HG03025 (cell line): ENCODE data around the gene TIMM23.
A peak's percentile ranks its signal among the peaks of the same experiment; 100 is the strongest.

Experiments
- ATAC-seq: cut with Tn5 transposase; IDR thresholded peaks from one replicate; pipeline ENCODE4 v1.9.1; 2021; ENCODE audit warnings: mild to moderate bottlenecking, moderate library complexity; ENCODE audit not compliant: unreplicated experiment, low FRiP score

TIMM23 gene

DNA sequence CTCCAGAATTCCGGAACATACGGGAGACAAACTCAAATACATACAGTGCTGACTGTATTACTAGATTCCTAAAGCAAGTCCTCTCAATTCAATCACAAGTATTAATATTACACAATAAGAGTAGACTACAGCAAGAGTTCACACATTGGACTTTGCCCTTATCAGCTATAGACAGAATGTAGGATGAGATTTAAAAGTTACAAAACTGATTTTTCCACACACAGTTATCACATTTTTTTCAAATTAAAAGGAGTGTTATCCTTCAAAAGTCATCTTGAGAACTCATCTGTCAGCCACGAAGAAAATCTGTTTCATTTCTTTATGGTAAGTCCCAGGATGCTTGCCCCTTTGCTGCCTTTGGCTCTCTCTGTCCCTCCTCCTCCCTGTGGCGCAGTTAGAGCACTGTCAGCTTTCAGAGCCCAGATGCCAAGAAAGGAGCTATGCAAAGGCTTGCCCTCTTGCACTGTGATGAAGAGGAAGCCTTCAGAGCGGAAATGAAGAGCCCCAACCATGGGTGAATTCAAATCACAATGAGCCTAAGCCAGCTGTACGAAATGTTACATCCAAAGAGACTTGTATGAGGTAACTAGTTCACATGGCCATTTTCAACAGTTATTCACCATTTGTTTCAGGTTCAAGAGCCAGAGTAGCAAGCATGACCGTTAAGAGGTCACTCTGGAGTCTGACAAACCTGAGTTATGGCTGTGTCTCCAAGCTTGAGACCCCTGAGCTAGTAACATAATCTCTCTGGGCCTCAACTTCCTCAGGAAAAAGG is 47.5 kb downstream of the TIMM23 start:
- no peak for ATAC-seq

DNA sequence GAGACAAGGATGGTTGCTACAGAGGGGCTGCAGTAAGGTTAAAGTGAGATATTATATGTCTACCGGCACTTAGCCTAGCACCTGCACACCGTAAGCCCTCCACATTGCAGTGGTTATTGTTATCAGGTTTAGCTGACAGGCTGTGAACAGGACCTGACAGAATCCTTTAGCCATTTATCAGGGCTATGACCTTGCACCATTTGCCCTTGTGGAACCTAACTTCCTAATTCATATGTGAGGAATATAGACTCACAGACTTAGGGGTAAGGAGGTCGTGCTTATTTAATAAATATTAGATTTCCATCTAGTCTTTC is 48.0 kb downstream of the TIMM23 start:
- no peak for ATAC-seq

DNA sequence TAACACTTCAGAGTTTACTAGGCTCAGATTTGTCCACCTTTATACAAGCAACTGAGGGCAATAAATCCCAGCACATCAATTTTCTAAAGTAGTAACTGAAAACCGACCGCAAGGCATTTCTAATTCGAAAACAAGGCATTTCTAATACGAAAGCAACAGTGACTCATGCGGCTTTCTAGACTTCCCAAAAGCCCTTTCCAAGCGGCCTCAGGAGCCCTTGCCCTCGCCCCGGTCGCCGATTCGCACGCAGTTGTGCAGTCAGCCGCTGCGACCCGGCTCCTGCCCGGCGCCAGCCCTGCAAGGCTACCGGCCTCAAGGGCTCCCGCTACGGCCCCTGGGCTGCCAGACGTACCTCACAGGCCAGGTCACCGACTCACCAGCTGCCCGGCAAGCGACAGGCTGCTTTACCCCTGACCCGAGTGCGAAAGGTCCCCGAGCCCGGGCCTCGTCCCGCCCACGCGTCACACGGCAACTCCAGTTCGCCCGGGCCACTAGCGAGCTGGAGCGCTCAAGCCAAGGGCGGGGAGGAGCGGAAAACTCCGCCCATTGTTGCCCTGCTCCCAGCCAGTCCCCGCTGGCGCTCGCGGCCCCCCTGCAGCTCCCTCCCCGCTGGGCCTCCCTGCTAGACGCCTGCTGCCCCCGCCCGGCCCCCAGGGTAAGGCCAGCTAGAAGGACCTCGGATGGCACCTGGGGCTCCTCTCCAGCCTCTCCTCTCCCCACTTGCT is 50.9 kb downstream of the TIMM23 start:
- ATAC-seq = peak; percentile 95

DNA sequence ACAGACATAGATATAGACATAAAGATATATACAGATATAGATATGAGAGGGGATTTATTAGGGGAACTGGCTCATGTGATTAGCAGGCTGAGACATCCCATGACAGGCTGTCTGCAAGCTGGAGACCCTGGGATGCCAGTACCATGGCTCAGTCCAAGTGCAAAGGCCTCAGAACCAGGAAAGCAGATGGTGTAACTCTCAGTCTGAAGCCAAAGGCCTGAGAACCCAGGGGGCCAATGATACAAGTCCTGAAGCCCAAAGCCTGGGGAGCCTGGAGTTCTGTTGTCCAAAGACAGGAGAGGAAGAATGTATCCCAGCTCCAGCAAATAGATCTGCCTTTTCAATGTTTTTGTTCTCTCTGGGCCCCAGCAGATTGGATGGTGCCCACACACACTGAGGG is 52.7 kb downstream of the TIMM23 start:
- ATAC-seq = no peak

DNA sequence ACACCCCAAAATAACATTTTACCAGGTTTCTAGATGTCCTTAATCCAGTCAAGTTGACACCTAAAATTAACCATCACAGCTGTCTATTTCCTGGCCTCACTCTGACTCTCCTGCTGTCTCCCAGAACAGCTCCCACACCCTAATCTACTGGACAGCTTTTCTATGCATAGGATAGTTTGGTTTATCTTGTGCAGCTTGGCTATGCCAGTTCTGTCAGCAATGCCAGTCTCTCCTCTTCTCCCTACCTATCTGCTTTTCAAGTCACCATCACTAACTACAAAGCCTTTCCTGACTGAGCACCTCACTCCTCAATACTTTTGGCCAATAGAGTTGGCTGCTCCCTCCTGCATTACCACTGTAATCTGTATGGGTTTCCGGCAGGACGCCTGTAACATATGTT is 53.1 kb downstream of the TIMM23 start:
- ATAC-seq = no peak

DNA sequence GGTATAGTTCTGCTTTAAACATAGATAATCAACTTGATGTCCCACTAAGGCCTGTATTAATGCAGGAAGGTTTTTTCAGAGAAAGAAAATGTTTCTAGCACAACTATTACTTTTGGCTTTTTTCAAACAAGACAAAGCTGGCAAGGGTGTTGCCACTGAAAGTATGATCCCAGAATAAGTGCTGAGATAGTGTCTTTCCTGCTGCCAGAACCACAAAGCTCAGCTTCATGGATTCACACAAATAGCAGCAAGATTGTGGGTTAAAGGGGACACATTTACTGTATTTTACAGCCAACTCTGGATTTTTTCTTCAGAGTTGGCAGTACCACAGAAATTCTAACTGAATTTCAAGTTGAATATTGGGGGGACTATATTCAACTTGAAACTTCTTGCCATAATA is 53.8 kb downstream of the TIMM23 start:
- no peak for ATAC-seq

DNA sequence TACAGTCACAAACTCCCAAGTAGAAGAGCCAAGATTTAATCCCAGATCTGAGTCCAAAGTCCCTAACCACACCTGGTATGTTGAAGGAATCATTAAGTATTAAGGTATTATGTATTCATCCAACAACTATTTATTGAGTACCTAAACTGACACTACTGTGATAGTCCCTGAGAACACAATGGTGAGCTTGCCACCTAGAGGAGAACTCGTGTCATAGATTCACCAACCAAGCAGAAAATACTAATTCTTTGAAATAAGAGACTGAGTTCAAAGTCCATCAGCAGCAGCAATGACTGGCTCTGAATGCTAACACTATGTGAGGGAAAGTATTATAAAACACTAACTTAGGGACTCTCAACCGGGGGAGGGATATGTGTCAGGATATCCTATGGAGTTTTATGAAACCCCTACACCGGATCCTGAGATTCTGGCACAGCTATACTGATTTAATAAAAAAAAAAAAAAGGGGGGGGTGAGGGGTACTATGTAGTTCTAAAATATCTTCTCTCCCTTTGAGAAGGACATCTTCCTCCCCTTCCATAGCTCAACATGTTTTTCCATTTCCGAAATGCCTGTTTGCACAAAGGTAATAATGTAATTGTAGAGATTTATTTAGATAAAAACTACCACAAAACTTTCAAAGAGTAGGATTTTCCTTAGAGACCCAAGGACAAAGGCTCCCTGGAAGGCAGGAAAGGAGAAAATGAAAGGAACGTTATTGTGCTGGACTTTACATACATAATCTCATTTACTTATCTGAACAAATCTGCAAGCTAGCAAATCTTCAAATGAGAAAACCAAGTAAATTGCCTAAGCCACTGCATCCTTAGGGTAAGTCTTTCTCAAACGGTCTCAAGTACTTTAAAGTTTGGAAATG is 56.5 kb downstream of the TIMM23 start:
- no peak for ATAC-seq

DNA sequence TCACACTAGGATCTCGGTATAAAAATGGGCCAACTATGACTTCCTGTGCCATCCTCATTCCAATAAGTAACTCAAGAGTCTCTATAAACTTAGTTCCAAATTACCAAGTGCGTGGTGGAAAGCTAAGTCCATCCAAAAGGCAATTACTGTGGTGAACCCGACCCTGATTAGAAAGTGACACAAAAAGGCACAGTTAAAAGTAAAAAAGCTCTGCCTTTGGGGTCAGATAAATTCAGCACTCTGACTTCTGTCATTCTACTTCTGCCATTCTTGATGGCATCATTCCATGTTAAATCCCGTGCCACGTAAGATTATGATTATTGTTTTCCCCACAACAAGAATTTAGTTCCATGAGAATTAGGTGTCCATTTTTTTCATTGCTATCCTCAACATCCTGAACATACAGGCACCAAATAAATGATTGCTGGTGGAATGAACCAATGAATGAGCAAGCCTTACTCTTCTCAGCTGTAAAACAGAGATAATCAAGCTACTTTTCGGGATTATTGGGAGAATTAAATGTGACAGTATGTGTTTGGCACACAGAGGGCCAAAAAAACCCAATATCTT is 57.3 kb downstream of the TIMM23 start:
- ATAC-seq = no peak

DNA sequence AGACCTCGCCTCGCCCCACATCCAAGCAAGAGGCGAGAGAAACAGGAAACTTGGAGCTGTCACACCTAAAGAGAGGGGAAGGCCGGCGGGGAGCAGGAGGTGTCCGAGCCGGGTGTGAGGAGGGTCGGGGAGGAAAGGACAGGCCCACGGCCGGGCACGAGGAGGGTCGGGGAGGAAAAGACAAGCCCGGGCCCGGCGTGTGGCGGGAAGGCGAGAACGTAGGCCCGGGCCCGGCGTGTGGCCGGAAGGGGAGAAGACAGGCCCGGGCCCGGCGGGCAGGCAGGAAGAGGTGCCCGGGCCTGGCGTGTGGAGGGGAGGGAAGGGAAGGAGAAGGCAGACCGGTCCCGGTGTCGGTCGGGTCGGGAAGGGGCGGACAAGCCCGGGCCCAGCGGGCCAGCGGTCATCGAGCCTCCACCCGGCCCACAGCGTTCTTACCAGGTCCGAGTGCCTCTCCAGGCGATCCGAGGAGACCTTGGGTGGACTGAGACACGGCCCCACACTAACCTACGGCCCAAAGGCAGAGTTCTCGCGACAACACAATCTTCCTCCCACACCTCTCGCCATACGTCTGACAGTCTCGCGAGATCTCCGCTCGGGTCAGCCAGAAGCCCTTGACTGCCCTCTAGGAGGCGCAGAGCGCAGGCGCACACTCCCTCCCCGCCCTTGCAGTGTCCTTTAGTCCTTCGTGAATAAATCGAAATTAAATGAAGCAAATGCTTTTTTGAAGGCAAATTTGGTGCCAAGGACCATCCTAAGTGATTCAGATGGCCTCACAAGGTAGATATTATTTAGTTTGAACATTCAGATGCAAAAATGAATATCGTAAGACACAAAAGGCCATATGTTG is 58.0 kb downstream of the TIMM23 start, which contains the start of gene NCOA4:
Gene NCOA4 (minus strand): TSS at position 533 of the 847 bp plus-strand sequence. CDS start 13,943 bp downstream, outside the sequence.
- ATAC-seq = peak; percentile 95

DNA sequence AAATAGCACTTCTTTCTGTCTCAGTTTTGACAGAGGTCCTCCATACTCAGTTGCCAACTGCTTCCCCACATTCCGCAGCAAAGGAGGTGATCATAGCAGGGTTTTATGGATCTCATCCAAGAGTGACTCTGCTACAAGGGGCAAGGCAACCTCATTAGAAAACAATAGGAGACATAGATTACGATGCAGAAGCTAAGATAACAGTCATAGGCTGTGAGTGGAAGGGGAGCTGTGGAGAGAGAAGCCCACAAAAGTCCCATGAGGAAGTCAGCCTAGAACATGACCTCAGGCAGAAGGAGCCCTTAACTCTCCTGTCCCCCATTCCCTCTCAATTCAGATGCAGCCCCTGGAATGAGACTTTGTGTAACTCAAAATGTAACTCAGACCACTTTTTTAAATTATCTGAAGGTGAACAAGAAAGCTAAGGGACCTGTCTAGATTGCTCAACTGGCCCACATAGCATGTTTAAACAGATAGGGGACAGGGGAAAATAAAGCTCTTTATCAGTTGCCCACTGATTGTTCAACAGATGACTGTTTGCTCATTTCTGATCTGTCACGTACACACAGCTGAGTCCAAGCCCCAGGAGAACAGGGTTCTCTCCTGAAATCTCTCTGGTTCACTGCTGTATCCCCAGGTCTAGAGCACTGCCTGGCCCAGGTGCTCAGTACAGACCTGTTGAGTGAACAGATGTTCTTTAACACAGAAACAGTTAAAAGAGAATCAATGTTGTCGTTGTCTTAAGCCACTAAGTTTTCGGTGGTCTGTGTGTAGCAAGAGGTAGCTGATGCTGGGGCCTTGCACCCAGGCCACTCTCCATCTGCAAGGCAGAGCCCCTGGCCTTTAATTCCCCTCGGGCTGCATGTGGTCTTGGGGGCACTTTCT is 59.6 kb downstream of the TIMM23 start:
- ATAC-seq = no peak

DNA sequence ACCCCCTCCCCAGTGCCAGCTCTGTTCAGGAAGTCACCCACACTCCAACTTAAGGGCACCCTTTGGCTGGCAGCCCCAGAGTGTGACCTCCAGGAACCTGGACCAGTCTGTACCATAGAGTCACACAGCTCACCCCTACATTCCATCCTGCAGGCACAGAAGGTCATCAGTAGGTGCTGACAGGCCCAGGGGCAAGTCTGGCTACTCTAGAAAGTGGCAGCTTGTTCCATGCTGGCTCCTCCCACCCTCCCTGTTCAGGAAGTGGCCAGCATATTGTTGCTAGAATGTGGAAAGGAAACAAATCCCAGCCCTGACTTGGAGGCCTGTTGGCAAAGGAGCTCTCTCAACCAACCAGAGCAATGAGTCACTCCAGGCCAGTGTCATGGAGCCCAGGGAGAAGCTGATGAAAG is 61.3 kb downstream of the TIMM23 start:
- ATAC-seq = no peak

DNA sequence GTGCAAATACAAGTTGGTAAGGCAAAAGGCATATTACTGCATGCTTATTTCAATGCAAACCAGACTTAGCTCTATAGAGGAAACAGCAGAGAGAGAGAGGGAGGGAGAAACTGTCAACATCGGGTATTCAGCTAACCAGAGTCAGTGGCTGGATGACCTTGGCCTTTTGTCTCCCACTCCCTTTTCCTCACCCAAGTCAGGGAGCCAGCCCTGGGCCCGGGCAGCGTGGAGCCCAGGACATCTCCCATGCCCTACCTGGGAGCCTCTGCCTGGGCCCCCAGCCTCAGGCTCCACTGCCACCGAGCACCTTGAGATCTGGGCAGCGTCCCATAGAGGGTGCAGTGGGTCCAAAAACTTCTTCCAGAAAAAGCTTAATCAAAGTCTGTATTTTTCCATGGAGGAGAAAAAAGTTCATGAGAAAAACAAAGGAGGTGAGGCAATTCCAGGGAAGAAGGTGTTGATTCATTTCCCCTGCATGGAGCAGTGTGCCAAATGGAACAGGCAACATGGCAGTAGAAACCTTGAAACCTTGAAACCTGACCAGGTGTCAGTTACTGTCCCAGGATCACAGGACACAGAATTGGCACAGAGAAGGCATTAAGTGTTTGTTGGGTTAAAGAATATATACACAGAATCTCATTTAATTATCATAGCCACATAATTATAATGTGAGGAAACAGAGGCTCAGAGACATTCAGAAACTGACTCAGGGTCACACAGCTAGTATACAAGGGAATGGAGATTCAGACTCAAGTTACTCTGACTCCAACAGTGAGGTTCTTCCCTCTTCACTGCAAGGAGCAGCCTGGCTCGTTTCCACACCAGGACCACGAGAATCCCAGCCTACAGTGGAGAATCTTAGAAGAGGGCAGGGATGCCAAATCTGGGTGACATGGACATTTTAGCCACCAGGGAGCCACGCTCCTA is 63.9 kb downstream of the TIMM23 start:
- ATAC-seq = no peak

DNA sequence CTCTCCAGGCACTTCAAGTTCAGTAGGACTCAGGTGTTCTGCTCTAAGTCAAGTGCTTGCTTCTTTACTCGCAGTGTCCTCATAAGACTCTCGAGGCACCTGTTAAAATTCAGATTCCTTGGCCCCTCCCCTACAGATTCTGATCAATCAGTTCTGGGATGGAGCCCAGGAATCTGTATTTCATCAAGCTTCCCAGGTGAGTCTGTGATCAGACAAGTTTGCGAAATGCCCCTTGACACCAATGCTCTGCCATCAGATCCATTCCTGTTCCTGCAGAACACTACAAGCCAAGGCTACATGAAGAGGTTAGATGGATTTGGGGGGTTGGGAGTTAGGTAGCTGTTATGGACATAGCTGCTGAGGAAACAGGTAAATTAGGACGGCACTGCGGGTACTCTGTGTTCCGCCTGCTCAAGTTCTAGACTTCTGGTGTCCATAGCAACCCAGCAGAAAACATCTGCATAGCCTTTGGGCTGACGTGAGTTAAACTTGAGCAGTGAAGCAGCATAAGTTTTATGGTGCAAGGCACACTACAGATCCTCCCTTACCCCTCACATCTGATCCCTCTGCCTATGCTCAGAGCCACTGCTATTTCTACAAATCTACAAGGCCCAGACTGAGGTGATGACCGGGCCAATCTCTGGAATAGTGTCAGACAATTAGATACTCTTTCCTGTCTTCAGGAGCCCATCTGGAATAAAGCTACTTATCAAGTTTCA is 65.0 kb downstream of the TIMM23 start:
- no peak for ATAC-seq

DNA sequence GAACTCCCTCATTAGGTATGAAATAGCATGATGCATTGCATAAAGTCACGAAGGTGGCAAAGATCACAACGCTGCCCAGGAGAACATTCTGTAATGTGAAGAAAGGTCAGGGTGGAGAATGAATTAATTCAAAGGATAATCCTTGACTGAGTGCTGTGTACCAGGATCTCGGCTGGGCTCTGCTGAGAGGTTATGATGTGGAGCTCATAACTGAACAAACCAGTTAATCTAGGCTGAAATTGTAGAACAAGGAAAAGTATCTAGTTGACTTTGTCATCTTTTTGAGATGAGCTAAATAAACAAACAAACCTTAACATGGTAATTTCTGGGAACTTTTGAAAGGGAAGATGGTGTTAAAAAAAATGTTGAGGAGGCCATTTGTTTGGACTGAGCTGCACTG is 67.7 kb downstream of the TIMM23 start:
- ATAC-seq = no peak

DNA sequence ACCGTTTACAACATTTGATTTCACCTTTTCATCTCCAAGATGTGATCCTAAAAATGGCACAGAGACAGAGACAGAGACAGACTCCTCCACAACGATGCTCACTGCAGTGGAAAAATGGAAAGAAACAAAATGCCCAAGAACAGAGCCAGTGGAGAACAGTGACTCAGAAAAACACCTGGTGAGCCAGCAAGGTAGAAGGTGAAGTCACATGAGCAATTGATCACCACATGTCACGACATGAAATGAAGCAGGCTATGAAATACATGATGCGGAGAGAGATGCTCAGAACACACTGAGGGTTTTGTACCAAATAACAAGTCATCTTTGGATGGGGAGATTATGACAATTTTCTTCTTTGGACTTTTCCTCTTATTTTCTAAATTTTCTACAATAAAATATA is 70.2 kb downstream of the TIMM23 start:
- ATAC-seq = no peak

DNA sequence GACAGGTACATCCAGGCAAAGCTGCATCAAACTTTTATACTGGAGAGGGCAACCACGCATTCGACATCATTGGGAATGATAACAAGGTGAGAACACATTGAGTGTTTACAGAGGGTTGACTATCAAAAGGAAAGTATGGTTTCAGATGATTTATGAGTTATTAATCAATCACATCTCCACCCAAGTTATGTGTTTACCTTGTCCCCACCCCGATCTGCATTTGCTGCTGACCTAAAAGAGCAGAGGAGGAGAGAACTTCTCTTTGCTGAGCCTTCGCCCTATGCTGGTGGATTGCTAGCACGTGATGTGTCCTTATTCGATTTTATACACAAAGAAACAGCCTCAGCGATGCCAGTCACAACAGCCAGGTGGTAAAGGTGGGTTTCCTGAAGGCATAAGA is 74.0 kb downstream of the TIMM23 start, which contains the start of gene MSMB:
Gene MSMB (minus strand): TSS at position 9 of the 400 bp plus-strand sequence. CDS start 32 bp downstream, outside the sequence.
- no peak for ATAC-seq

DNA sequence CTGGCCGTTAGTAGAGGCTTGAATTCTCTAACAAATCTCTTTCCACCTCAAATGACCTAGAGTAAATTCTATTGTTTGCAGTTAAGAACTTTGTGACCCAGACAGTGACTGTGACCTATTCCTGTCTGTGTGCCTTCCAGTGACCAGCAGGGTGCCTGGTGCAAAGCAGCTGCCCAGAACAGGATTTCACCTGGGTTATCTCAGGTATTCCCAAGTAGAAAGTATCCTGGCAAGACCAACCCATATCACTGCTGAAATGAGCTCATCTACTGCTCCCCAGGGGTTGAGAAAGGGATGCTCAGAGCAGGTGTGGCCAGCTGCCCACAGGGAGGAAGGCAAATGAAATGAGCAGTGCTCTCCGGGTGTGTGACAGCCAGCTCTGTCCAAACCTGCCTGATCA is 75.9 kb downstream of the TIMM23 start:
- ATAC-seq = no peak
